Measurements from ENCODE around the gene FRMD4A.
"Not testable (repeated sequence)": the region's sequence is repeated elsewhere in the genome, so short reads cannot be mapped to it uniquely, and the experiment has no call there.

FRMD4A gene

DNA sequence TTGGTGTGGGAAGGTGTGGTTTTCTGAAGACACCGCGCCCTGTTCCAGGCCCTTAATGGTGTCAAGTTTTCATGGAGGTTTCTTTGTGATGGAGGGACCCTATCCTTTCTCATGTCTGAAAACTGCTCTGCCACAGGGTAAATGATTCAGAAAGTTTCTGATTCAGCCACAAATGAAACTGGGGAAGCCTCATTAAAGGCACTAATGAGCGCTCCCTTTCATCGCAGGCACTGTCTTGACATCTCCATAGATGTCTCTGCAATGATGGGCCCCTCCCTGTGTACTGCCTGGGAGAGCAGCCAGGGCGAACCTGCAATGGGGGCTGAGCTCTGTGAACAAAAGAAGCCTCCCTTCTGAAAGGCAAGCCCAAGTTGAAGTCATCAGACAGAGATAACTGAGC lies 388.7 kb downstream of the FRMD4A start:
- no peak for DNase-seq

DNA sequence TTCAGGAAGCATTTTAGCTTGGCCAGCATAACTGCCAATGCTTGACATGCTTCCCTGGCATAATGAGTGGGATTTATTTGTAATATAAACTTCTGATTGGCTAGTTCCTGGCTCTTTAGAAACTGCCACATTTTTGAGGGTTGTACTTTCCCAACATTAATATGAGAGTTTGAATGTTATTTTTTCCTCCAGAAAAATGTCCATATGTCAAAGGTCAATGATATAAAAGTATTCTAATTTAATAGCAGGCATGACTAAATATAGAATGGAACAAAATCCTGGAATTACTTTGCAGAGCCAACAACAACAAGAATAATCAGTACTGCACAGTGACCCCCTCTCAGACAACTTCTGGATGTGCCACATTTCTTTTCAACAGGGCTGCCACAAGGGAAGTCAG lies 391.3 kb downstream of the FRMD4A start:
- no peak for DNase-seq

DNA sequence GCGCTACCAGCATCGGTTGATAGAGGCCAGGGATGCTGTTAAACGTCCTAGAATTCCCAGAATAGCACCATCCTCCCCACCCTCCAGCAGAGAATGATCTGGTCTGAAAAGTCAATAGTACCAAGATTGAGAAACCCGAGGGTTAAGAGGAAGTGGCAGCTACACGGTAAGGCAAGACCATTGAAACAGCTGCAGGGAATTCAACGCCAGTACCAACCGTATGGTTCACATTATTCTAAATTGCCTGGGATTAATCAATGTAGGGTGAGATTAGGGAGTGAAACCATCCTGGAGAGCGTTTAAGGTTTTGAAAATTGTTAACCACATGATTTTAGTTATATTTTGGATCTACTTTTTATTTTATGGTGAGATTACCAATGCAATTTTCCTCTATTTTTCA lies 391.8 kb downstream of the FRMD4A start:
- DNase-seq: no peak

DNA sequence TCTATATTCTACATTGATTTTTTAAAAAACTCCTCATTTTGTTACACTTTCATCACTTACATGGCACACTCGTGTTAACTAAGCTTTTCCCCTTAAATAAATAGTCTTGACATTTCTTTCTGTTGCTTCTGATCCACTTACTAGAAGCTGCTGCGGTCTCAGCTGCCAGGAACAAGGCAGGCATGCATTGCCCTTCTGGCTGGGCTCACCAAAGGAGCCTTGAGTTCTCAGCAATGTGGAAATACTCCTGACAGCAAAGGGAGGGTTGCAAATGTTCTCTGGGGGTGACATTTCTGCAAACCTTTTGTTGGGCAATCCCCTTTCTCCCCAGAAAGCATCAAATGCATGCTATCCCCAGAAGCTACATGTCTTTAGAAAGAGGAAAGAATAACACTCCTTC lies 393.9 kb downstream of the FRMD4A start:
- DNase-seq: no peak

DNA sequence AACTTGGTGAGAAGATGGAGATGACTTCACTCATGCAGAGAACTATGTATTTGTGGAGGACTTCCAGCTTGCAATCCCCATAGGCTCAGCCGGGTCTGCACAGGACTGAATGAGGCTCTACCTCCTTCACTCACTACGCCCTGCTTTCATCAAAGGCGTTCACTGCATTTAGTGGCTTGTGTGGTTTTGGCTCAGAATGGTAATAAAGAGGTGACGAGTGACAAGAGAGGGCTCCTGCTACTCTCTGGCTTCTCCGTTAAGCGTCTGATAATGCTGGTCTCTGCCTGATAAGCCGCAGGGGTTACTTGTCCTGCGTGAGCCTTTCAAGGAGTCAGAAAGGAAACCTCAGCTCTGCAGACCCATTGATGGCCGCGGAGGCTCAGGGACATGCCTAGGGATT lies 400.6 kb downstream of the FRMD4A start:
- no peak for DNase-seq

DNA sequence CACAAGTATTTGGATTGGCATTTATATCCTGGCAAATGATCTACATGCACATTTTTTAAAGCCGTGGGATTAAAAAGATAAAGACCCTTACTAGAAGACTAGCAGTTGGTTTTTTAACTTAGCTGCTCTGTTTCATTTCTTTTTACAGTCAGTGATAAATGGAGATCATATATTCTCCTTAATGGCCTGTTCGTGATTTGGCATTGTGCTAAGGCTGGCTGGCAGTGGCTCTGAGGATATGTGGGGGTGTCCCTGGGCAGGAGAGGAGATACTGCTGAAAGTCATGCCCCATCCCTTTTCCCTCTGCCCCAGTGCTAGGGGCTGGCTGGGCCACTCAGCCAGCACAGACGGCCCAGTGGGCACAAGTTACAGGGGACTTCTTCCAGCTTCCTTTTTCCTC lies 402.3 kb downstream of the FRMD4A start:
- no peak for DNase-seq

DNA sequence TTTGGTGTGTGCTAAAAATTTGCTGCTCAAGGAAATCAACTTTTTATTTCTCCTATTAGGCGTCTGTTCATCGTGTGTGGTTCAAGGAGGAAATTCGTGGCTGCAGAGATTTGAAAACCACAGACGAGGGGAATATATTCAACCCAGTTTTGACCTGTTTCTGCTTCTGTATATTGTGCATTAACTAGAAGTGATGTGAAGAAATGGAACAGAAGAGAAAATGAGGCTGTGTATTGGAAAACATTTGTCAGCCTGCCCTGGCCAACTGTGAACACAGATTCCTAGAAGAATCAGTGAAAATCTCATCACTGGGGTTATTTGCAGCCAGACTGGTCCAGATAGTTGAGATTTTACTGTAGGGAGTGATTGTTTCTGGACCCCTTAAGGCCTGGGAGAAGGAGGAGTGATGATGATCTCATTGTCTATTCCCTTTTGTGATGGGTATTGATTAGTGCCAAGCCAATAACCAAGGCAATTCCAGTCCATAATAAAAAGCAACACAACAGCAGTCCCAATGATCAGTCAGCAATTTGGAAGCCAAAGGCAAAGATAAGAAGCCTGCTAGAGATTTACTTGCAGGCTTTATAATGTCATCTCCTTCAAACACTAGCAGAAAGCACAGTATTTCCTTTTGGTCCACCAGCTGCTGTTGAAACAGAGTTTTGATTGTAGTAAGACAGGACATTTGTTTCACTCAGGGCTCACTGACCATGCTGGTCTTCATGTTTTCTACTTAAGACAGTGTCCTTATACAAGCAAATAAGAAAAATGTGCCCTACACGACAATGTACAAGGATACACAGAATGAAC lies 404.5 kb downstream of the FRMD4A start:
- no peak for DNase-seq

DNA sequence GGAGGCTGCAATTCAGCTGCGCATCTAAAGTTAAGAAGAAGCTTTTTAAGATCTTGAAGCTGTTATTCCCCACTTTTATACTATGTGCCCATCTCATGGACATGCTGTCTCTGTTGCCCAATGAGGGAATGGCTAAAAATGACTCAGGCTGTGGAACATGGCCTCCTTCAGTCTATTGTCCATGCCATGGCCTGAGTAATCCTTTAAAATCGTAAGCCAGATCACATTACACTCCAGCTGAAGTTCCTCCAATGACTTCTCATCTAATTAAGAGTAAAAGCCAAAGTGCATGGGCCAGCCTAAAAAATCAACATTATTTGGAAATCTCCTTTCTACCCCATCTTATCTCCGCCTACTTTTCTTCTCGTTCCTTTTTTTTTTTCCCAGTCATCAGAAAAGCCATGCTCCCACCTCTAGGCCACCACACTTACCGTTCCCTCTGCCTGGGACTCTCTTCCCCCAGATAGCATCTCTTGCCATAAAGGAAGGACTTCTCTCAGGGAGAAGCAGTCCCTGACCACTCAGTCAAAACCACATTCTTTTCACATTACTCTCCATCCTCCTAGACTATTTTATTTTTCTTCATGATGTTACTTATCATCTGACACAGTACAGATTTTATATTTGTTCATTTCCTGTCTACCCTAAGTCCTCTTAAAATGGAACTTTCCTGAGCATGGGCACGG lies 406.5 kb downstream of the FRMD4A start:
- DNase-seq: no peak

DNA sequence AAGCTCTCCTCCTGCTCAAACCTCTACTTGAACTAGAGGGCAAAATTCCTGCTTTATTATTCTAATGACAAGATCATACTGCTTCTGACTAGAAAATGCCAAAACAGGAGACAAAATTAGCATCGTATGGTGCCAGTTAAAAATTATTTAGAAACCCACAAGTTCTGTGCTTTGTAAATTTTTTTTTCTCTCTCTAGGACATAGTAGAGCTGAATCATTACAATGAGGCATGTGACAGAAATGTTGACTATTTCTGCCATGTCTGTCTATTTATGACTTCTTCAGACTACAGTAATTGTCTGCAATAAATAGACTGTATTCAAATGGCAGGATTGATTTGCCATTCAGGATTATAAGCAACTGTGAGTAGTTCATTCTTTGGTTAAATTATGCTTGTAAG lies 408.1 kb downstream of the FRMD4A start:
- DNase-seq: no peak

DNA sequence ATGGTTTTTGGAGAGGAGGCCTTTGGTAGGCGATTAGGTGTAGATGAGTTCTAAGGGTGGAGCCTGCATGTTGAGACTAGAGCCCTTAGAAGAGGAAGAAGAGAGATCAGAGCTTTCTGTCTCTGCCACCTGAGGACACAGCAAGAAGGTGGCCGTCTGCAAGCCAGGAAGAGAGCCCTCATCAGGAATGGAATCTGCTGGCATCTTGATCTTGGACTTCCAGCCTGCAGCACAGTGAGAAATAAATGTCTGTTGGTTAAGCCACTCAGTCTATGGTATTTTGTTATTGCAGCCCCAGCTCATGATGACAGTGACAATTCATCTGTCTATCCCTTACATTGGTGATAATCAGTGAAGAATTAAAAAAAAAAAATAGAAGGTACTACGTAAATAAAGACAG lies 408.8 kb downstream of the FRMD4A start:
- DNase-seq: no peak

DNA sequence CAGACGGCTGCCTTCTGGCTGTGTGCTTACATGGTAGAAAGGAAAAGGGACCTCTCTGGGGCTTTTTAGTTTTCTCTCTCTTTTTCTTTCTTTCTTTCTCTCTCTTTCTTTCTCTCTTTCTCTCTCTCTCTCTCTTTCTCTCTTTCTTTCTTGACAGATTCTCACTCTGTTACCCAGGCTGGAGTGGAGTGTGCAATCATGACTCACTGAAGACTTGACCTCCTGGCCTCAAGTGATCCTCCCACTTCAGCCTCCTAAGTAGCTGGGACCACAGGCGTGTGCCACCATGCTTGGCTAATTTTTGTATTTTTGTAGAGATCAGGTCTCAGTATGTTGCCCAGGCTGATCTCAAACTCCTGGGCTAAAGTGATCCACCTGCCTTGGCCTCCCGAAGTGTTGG lies 409.6 kb downstream of the FRMD4A start:
- not testable (repeated sequence) for DNase-seq

DNA sequence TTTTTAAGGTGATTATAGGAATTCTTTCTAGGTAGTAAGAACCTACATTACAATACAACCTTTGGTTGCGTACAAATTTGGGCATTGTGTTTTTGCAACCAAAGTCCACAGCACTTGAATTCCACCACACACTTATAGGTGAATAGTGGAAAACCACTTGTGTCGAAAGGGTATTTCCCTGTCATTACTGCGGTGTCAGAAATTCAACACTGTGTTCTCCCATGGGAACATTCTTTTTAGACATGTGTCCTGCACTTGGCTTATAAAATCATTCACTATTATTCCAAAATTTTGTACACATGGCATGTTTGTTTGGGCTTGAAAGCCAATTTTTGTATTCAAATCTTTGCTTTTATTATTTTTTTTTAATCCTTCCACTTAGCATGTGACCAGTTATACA lies 410.3 kb downstream of the FRMD4A start:
- DNase-seq: no peak

DNA sequence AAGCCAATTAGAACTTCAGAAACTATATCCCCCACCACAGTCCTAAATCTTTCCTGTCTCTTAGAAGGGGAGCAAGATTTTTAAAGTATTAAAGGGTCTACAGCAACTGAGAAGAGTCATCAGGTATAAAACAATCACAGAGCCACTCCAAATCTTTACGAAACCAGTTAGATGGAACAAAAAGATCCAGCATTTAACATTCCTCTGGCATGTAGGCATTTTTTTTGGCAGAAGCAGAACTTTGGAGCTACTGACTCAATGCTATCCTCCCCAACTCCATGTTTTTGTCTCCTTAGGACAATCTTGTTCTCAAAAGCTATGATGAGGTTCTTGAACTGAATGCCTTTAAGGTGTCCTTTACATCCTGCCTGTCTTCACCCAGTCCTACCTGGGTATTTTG lies 410.7 kb downstream of the FRMD4A start:
- DNase-seq: no peak

DNA sequence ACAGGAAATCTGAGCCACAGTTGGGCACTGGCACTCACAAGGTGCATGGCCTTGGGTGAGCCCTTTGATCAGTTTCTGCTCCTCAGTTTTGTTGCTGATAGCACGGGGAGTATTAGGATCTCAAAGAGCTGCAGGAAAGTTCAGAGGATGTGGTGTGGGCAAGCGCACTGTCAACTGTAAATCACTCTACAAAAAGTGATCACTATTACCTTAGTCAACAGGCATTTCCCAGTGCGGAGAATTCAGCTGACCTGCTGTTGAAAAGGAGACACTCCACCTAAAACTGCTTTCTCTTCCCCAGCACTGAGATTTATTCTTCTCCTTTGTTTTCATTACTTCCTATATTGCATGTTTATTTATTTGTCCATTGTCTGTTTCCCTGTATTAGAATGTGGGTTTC lies 412.9 kb downstream of the FRMD4A start:
- no peak for DNase-seq

DNA sequence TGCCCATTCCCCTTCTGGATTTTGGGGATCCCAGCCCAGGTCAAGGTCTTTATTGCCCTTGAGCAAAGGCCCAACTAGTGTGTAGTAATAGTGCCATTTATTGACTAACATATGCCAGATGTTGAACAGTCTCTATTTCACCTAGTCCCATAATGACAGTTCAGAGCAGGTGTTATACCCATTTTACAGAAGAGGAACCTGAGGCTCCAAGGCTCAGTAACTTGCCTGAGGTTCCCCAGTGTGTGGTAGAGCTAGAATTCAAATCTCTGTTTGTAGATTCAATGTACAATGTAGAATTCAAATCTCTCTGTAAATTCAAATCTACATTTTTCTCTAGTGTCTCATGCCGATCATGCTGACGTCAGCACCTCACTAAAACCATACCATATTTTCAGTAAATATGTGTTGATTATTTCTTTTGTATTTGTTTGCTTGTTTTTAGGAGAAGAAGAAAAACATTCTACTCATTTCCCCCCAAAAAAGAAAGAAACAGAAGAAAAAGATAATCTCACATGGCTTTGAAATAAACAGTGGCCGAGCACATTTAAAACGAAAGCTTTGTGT lies 414.3 kb downstream of the FRMD4A start:
- no peak for DNase-seq

DNA sequence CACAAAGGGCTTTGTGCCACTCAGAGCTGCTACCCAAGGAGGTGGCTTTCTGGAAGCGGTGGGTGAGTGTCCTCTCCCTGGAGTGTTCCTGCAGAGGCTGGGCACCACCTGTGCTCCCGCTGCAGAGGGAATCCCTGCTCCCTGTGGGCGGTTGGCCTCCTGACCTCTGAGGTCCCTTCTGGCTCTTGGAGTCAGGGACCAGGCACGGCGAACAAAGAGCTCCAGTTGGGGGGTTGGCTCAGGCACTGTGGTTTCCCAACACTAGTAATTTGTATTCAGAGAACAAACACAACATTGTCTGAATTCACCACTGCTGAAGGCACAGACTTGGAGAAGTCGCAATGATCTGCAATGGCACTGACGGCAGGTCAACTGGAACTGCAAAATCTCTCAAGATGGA lies 415.0 kb downstream of the FRMD4A start:
- DNase-seq: no peak

DNA sequence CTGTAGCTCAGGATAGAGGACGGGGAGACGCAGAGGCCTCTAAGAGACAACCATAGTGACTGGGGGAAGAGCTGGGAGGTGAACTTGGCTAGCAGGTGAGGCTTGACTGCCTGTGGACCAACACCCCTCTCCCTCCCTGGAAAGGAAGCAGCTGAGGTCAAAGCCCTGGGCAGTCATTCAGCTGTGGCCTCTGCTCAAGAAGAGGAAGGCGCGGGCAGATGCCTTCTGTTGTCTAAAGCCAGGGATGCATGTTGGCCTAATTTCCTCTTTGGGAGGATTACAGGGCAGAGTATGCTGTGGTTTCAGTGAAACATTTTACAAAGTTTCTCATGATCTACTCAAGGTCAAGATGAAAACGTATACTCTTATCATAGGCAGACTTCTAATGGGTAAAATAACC lies 416.8 kb downstream of the FRMD4A start:
- DNase-seq: no peak

DNA sequence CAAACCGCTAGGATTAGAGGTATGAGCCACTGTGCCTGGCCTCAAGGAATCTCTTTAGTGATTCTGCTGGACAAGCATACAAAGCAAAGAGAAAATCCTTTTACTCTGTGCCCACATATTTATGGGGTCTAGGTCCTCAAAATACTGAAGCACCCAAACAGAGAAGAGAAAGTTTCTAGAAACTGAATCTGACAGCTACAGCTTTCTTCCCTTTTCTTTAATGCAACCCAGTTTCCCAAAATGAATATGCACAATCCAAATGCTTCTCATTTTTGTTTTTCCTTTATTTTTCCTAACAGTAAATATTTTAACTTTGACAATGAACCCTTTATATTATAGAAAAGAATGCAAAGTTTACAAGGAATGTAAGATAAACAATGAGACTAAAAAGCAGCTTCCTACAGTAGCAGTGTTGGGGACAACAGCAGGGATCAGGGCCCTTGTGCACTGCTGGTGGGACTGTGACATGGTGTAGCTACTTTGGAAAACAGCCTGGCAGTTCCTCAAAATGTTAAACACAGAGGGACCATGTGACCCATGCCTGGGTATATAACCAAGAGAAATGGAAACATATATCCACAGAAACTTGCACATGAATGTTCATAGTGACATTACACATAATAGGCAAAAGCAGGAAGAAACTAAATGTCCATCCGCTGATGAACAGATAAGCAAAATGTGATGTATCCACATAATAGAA lies 418.8 kb downstream of the FRMD4A start:
- DNase-seq: no peak

DNA sequence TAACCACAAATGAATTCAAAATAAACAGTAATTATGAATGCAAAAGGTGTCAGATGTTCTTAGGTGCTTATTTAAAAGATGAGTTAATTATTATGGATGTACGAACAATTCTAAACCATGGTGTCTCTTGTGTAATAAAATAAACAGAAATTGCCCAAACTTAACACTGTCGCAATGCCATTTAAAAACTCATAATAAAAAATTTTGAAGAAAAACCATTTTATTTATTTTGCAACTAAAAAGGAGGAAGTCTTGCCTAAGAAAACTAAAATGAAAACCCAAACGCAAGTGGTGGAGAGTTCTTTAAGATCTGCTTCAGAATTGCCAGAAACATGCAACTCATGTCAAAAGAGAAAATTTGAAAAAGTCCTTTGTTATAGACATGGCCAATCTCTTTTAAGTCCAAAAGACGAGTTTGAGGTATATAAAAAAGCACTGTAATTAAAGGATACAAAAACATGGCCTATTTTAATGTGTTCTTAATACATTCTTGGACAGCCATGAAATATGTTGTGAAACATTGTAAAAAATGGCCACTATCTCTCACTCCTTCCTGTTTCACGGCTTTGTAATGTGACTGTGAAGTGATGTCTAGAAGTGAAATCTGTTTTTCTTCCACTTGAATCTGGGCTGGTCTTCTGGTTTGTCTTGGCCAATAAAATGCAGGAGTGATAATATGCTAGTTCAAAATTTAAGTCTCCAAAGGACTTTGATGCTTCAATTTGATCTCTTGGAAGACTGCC lies 421.0 kb downstream of the FRMD4A start:
- DNase-seq: no peak

DNA sequence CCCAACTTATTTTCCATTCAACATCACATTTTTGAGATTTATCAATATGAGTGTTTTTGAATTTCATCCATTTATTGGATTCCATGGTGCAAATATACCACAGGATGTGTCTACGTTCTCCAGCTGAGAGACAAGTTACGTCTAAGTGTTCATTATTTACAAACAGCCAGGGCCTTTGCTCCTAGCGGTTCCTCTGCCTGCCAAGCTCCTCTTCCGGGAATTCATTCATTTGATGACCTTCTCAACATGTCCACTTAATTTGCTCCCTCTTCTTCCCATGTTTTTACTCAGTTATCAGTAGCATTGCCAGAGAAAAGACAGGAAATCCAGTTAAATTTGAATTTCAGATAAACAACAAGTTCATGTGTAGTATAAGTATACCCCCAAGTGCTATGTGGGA lies 422.2 kb downstream of the FRMD4A start:
- no peak for DNase-seq

DNA sequence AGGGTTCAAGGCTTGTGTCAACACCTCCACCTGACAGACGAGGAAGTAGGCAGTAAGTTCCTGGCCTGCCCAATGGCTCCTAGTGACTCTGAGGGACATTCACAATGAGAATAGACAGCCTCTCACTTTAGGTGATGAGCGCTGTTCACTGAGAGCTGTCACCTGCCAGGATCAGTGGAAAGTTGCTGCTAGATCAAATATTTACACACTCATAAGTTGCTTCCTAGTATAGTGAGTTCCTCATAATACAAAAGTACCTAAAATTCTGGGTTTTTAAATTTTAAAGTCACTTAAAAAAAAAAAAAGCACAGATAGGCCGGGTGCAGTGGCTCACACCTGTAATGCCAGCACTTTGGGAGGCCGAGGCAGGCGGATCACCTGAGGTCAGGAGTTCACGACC lies 423.2 kb downstream of the FRMD4A start:
- no peak for DNase-seq

DNA sequence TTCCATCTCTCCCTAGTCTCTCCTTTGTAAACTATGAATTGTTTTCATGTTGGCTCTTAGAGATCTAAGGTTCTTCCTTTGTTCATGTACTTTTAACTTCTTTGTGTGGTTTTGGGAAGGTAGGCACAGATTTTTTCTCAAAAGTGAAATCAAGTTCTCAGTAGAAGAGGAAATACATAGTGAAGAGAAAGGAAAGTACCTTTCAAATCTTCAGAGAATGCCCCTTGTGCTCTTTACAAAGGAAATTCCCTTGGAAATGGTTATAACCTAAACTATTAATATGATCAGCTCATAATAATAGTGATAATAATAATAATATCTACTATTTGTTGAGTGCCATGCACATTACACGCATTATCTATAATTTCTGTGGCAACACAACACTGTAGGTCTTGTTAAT lies 425.4 kb downstream of the FRMD4A start:
- DNase-seq: no peak

DNA sequence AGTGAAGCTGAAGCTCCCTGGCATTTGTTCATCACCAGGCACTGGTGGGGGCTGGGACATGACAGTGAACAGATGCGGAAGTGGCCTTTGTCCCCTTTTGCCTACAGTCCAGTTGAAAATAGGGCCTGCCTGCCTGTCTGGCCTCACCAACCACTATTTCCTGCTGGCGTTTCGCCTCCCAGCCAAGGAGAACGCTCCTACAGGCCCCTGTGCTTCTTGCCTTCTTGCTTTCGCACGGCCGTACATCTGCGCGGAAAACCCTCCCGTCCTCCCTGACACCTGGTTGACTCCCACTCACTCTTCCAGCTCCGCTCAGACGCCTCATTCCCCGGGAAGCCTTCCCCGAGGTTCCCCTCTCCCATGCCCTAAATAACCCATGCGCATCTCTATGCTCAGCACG lies 426.7 kb downstream of the FRMD4A start:
- no peak for DNase-seq

Data from COR-L47 (cell line).